HG02938 (cell line): ENCODE results near the gene PSKH1.
"Not testable (repeated sequence)": the region's sequence is repeated elsewhere in the genome, so short reads cannot be mapped to it uniquely, and the experiment has no call there.

Experiments used
- ATAC-seq: cut with Tn5 transposase; IDR thresholded peaks from one replicate; pipeline ENCODE4 v1.9.1; 2021; ENCODE audit warnings: mild to moderate bottlenecking, moderate library complexity; ENCODE audit not compliant: unreplicated experiment

Gene PSKH1

DNA sequence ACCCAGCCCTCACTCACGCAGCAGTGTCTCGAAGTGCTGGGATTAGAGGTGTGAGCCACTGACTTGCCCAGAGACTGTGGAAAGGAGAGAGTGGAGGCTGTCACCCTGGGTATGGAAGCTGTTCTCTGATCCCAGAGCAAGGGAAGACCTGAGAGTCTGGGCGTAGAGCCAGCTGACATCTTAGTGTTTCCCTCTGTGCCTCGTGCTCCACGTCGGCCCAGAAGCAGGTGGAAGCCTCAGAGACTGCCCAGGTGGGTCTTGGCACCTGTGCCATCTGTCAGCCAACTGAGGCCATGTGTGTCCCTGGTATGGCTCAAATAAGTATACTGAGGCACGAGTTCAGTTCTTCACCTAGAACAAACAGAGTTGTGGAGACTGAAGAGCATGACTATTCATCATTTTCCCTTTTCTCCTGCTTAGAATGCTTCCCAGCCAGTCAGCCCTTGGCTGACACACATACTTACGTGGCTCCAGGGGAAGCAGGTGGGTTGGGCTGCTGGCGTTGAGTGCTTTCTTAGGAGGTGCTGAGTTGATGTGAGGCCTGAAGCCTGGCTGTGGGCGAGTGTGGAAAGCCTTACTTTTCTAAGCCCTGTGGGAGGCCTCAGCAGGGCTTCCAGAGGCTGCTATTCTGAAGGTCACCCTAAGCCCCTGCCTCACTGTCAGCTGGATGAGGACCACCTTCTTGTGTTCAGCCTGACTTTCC, 30.5 kb downstream of the PSKH1 start:
- no peak for ATAC-seq

- no peak for ATAC-seq
Observed at GRCh38 chr16:67924140-67924906, 31.3 kb downstream of the PSKH1 start.

DNA sequence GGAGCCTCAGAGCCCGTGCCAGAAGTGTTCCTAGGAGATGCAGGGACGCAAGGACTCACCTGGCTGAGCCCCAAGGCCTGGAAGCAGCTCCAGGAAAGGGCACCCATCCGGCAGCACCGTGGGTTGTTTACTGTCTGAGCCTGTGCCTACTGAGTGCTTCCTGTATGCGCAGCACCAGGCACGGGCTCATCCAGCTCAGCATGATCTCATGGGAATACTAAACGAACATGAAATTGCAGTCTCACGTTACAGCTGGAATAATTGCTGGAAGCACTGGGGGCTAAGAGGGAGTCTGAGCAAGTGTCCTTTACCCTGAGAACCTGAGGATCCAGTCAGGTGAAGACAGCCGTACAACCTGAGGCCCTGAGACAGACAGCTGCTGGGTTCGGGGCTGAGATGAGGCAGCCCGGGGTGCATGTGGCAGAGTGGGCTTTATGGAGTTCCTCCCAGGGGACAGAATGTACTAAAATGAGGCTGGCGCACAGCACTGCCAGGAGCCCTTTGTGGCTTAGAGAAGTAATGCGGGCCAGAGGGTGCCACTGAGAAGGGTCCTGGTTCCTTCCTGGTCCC, 33.2 kb downstream of the PSKH1 start:
- no peak for ATAC-seq

DNA sequence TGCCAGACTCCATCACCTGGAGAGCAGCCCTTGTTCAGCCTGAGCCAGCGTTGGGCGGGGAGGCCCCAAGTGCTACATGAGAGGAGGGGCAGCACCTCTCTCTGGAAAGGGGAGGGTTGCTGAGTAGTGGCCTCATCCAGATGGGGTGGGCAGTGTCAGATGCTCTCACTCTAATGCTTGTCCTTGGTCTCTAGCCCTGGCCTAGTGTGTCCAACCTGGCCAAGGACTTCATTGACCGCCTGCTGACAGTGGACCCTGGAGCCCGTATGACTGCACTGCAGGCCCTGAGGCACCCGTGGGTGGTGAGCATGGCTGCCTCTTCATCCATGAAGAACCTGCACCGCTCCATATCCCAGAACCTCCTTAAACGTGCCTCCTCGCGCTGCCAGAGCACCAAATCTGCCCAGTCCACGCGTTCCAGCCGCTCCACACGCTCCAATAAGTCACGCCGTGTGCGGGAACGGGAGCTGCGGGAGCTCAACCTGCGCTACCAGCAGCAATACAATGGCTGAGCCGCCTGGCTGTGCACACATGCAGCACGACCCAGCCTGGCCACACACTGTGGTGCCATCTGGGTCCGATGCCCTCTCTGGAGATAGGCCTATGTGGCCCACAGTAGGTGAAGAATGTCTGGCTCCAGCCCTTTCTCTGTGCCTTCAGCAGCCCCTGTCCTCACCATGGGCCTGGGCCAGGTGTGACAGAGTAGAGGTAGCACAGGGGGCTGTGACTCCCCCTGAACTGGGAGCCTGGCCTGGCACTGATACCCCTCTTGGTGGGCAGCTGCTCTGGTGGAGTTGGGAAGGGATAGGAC, 34.3 kb downstream of the PSKH1 start:
- no peak for ATAC-seq

DNA sequence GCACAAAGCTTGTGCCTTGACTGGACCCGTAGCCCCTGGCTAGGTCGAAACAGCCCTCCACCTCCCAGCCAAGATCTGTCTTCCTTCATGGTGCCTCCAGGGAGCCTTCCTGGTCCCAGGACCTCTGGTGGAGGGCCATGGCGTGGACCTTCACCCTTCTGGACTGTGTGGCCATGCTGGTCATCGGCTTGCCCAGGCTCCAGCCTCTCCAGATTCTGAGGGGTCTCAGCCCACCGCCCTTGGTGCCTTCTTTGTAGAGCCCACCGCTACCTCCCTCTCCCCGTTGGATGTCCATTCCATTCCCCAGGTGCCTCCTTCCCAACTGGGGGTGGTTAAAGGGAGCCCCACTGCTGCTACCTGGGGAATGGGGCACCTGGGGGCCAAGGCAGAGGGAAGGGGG, 35.1 kb downstream of the PSKH1 start:
- no peak for ATAC-seq

DNA sequence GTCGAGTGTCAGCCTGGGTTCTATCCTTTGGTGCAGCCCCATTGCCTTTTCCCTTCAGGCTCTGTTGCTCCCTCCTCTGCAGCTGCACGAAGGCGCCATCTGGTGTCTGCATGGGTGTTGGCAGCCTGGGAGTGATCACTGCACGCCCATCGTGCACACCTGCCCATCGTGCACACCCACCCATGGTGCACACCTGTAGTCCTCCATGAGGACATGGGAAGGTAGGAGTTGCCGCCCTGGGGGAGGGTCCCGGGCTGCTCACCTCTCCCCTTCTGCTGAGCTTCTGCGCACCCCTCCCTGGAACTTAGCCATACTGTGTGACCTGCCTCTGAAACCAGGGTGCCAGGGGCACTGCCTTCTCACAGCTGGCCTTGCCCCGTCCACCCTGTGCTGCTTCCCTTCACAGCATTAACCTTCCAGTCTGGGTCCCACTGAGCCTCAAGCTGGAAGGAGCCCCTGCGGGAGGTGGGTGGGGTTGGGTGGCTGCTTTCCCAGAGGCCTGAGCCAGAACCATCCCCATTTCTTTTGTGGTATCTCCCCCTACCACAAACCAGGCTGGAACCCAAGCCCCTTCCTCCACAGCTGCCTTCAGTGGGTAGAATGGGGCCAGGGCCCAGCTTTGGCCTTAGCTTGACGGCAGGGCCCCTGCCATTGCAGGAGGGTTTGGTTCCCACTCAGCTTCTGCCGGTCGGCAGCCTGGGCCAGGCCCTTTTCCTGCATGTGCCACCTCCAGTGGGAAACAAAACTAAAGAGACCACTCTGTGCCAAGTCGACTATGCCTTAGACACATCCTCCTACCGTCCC, 35.7 kb downstream of the PSKH1 start:
- ATAC-seq, result no peak

DNA sequence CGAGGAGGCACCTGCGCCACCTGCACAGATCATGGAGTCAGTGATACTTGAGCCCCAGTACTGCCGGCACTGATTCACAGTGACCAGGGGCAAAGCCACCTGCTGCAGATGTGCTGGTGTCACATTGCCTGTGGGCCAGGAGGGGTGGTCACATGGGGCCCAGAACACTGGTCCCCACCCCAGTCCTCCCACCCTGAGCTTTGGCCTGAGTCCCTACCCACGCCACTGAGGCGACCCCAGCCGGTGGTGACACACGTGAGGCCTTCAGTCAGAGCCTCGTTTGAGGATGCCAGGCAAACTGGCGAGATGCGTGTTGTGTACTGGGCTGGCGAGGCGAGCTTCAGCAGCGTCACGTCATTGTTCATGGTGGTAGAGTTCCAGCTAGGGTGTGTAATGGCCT, 37.1 kb downstream of the PSKH1 start:
- ATAC-seq, result no peak

GRCh38 chr16:67930678-67931211, 37.7 kb downstream of the PSKH1 start:
- no peak for ATAC-seq

GRCh38 chr16:67931712-67932461, 38.8 kb downstream of the PSKH1 start, which contains the start of gene CTRL:
Gene CTRL, minus strand, starts transcription at chr16:67931862. Its CDS starts 10 bp downstream, at chr16:67931852.
- ATAC-seq, result no peak

DNA sequence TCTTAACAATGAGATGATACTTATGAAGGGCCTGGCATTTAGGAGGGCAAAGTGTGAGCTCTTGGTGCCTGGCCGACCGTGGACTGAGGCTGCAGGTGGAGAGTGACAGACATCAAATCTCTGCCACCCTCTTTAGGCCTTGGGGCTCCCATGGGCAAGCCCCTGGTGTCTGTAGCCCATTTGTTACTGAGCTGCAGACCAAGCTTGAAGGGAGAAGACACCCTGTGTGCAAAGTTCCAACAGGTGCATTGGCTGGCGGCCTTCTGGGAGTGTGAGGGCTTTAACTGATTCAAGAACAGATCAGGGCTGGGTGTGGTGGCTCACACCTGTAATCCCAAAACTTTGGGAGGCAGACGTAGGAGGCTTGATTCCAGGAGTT, 39.4 kb downstream of the PSKH1 start:
- ATAC-seq, result no peak

- no peak for ATAC-seq
Observed at GRCh38 chr16:67933805-67934204, 40.8 kb downstream of the PSKH1 start.

- no peak for ATAC-seq
Observed at GRCh38 chr16:67934306-67935100, 41.4 kb downstream of the PSKH1 start.

- ATAC-seq, result no peak
Observed at GRCh38 chr16:67935101-67935401, 42.0 kb downstream of the PSKH1 start.

DNA sequence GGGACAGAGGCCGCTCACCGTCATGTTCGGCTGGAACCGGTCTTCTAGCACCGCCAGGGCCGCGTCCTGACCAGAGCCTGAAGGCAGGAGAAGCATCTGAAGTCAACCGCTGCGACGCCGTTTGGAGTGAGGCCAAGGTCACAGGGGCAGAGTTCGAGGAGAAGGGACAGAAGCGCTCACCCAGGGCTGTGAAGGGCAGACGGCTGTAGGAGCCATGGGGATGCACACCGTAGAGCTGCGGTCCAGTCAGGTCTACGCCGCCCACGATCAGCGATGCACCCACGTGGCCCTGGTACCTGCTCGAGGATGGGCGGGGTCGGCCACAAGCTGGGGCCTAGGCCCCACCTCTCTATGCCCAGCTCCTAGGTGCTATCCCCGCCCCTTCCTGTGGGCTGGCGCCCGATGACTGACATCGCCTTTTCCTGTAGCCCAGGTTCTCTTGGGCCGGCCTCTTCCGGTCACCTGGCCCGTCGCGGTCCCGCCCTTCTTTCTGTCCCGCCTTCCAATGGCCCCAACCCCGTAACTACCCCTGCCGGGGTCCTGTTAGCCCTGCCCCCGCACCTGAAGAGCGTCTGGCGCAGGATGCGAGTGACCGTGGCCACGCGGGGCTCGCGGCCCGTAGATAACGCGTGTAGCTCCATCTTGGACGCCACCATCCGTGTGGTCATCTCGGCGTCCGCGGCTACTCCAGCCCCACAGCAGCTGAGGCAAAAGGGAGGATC, 42.5 kb downstream of the PSKH1 start:
- ATAC-seq, result peak; percentile 73

DNA sequence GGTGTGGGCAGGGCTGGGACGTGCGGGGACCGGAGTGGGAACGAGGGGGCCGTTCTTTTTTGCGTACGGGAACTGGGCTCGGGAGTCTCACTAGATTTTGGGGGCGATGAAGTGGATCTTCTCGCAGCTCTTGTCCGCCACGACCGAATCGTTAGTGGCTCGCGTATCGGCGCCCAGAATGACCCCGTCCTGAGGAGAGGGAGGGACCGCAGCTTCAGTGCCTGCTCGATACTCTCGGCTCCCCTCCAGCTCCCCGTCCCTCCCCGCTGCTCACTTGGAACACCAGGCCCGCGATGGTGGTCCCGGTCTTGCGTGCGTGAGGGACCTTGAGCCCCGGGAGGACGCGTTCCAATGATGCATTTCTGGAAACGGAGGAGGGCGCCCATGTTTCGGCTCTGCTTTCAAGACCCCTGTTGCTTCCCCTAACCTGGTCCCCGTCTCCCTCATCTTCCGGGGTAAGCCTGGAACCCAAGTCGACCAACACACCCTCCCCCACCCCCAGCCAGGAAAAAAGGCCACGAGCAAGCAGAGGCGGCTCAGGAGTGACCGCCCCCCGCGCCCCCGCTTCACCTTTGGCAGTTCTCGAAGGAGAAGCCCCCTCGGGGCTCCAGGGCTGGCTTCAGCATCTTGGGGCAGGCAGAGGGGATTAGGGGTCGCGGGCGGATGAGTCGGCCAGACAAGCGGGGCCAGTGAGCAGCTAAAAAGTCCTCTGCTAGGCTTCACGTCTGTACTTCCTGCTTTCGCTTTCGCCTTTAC, 43.2 kb downstream of the PSKH1 start, which contains the start of gene PSMB10:
PSMB10 (minus strand) TSS at position 727 of the 756 bp plus-strand sequence; CDS start at position 626, 101 bp downstream.
- ATAC-seq, result no peak

DNA sequence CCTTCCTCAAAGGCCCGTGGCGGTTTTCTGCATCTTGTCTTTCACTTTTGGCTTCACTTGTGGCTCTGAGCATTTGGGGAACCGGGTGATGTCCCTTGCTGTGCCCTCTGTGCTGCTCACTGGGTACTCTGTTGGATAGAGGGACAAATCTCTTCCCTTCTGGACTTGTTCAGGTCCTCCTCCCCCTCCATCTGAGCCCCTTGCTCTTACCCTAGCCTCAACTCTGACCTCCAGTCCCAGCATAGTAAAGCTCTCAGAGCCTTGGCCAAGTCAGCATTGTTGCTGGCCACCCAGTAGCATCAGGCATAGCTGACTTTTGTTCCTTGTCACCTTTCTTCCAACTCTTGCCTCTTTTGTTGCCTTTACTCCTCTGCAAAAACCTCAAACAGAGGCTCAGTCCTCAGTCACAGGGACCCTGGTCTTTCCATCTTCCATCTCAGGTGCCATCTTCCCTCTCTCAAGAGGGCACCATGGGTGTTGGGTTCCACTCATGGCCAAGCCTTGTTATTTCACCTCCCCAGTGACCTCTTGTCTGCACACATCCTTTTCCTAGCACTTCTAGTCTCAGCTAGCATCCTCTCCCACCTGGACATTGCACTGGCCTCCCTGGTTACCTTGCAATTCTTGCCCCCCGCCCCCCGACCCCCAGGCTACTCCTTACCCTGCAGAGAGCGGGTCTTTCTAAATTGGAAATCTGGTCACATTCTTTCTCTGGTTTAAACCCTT, 44.0 kb downstream of the PSKH1 start:
- peak; percentile 50 for ATAC-seq

DNA sequence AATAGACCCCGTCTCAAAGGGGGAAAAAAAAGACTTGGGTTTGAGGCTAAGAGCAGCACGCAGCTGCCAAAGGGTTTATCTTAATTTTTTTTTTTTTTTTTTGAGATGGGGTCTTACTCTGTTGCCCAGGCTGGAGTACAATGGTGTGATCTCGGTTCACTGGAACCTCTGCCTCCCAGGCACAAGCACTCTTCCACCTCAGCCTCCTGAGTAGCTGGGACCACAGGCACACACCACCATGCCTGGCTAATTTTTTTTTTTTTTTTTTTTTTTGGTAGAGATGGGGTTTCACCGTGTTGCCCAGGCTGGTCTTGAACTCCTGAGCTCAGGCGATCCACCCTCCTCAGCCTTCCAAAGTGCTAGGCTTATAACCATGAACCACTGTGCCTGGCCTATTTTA, 44.7 kb downstream of the PSKH1 start:
- not testable (repeated sequence) for ATAC-seq
